ENCODE measurements around the gene MRPL33. TPM values are rescaled to one million over a fixed set of nuclear protein-coding genes. Genes with fewer than 3 reads are reported as not detected.
A peak's percentile ranks its signal among the peaks of the same experiment; 100 is the strongest.

Gene MRPL33
- total and polyA plus RNA-seq, 2 of the 13 experiments (the other 11 are each of a cell fraction or from before 2014, with no cell fraction given), result 69.7 to 218 TPM

- TF ChIP-seq TMF1 (CRISPR knock-in tag; IDR thresholded peaks at IDR 0.05; ENCODE audit: low read depth) (peak; percentile 55; the same call in 1 of the 2 replicates), TBX3 (IDR thresholded peaks at IDR 0.05; ENCODE audit: borderline replicate concordance) (0 out of 2 replicates have a peak, but pooled peaks have one; percentile 20), FLYWCH1 (CRISPR knock-in tag; IDR thresholded peaks at IDR 0.05) (no peak), SMYD3 (CRISPR knock-in tag; IDR thresholded peaks at IDR 0.05) (peak; percentile 95; the same call in 1 of the 2 replicates), KDM5A (IDR thresholded peaks at IDR 0.05; ENCODE audit: borderline replicate concordance, low read length) (peak; percentile 95), PCBP1 (IDR thresholded peaks at IDR 0.05; ENCODE audit: borderline replicate concordance, low read depth, low read length) (peak; percentile 91; the same call in 1 of the 2 replicates), NR2F2 (IDR thresholded peaks at IDR 0.05; ENCODE audit: borderline replicate concordance, low read depth) (peak; percentile 68; the same call in 1 of the 2 replicates), ZBTB38 (CRISPR knock-in tag; IDR thresholded peaks at IDR 0.05) (peak; percentile 64; the same call in 1 of the 2 replicates), ZFP37 (CRISPR knock-in tag; IDR thresholded peaks at IDR 0.05; ENCODE audit: borderline replicate concordance) (no peak; the same call in none of the 2 replicates), SRF (IDR thresholded peaks at IDR 0.05; ENCODE audit: low read depth, low read length) (no peak), MNT (IDR thresholded peaks at IDR 0.05) (peak; percentile 24; the same call in 1 of the 2 replicates), ZNF598 (CRISPR knock-in tag; IDR thresholded peaks at IDR 0.05; ENCODE audit: borderline replicate concordance) (peak; percentile 92; the same call in 1 of the 2 replicates), MEIS2 (CRISPR knock-in tag; IDR thresholded peaks at IDR 0.05) (peak; percentile 69; the same call in 1 of the 2 replicates), HCFC1 (IDR thresholded peaks at IDR 0.05; ENCODE audit: low read depth, low read length) (peak; percentile 65)
- TF ChIP-seq, protein P1, sequence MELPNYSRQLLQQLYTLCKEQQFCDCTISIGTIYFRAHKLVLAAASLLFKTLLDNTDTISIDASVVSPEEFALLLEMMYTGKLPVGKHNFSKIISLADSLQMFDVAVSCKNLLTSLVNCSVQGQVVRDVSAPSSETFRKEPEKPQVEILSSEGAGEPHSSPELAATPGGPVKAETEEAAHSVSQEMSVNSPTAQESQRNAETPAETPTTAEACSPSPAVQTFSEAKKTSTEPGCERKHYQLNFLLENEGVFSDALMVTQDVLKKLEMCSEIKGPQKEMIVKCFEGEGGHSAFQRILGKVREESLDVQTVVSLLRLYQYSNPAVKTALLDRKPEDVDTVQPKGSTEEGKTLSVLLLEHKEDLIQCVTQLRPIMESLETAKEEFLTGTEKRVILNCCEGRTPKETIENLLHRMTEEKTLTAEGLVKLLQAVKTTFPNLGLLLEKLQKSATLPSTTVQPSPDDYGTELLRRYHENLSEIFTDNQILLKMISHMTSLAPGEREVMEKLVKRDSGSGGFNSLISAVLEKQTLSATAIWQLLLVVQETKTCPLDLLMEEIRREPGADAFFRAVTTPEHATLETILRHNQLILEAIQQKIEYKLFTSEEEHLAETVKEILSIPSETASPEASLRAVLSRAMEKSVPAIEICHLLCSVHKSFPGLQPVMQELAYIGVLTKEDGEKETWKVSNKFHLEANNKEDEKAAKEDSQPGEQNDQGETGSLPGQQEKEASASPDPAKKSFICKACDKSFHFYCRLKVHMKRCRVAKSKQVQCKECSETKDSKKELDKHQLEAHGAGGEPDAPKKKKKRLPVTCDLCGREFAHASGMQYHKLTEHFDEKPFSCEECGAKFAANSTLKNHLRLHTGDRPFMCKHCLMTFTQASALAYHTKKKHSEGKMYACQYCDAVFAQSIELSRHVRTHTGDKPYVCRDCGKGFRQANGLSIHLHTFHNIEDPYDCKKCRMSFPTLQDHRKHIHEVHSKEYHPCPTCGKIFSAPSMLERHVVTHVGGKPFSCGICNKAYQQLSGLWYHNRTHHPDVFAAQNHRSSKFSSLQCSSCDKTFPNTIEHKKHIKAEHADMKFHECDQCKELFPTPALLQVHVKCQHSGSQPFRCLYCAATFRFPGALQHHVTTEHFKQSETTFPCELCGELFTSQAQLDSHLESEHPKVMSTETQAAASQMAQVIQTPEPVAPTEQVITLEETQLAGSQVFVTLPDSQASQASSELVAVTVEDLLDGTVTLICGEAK (IDR thresholded peaks at IDR 0.05), result peak; percentile 92
- TF ChIP-seq, protein P1 (CRISPR knock-in tag; IDR thresholded peaks at IDR 0.05), result peak; percentile 92
- TF ChIP-seq, protein P2, sequence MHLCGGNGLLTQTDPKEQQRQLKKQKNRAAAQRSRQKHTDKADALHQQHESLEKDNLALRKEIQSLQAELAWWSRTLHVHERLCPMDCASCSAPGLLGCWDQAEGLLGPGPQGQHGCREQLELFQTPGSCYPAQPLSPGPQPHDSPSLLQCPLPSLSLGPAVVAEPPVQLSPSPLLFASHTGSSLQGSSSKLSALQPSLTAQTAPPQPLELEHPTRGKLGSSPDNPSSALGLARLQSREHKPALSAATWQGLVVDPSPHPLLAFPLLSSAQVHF (CRISPR knock-in tag; IDR thresholded peaks at IDR 0.05), result no peak
Observed at GRCh38 chr2:27771548-27772335, at the start of gene MRPL33 (continued).
